HCT116 (cell line): ENCODE data around the gene LIMA1.

Experiments
- CTCF ChIP-seq, 3 experiments: fragments of 200-600 bp in 1 of 3; sonication (generic) in 1 of 3; IDR thresholded peaks in 2 of 3; conservative IDR thresholded peaks in 1 of 3; 2 replicates each; pipeline ENCODE4 v1.5.1; 2012 to 2017; ENCODE audit warnings: low read depth in 2 of 3, low read length in 2 of 3, antibody characterized with exemption in 1 of 3, borderline replicate concordance in 1 of 3, control low read depth in 1 of 3, mild to moderate bottlenecking in 1 of 3, mixed read lengths in 1 of 3, mixed run types in 1 of 3, moderate library complexity in 1 of 3; ENCODE audit not compliant: insufficient read depth in 1 of 3
- EZH2 ChIP-seq: fragments of 200-600 bp; sonication (generic); IDR thresholded peaks from 2 replicates; pipeline ENCODE4 v1.6.1; 2017; ENCODE audit warnings: antibody characterized with exemption, mixed run types
- EZH2phosphoT487 ChIP-seq: fragments of 200-600 bp; IDR thresholded peaks from 2 replicates; pipeline ENCODE4 v1.6.1; 2018; ENCODE audit warnings: antibody characterized with exemption, borderline replicate concordance
- JUND ChIP-seq: IDR thresholded peaks from 2 replicates; pipeline ENCODE4 v1.6.1; 2012
- POLR2A ChIP-seq: IDR thresholded peaks from 2 replicates; pipeline ENCODE4 v1.7.0; 2011; ENCODE audit warnings: borderline replicate concordance; ENCODE audit not compliant: insufficient read depth, insufficient read length; ENCODE audit errors: extremely low read depth
- POLR2AphosphoS5 ChIP-seq: IDR thresholded peaks from 2 replicates; pipeline ENCODE4 v1.6.1; 2011; ENCODE audit warnings: mild to moderate bottlenecking, low read depth, low read length, moderate library complexity
- REST ChIP-seq: IDR thresholded peaks from 2 replicates; pipeline ENCODE4 v1.6.1; 2012; ENCODE audit warnings: low read depth
- SIN3A ChIP-seq: IDR thresholded peaks from 2 replicates; pipeline ENCODE4 v1.6.1; 2012; ENCODE audit warnings: low read depth
- SRF ChIP-seq: IDR thresholded peaks from 2 replicates; pipeline ENCODE4 v1.6.1; 2012; ENCODE audit warnings: low read depth
- TCF7L2 ChIP-seq: IDR thresholded peaks from 2 replicates; pipeline ENCODE4 v1.7.0; 2011; ENCODE audit warnings: borderline replicate concordance, inconsistent platforms; ENCODE audit not compliant: insufficient read depth, insufficient read length; ENCODE audit errors: extremely low read depth
- YY1 ChIP-seq: IDR thresholded peaks from 2 replicates; pipeline ENCODE4 v1.6.1; 2011; ENCODE audit warnings: low read length, low read depth, moderate library complexity, mild to moderate bottlenecking; ENCODE audit not compliant: insufficient replicate concordance; ENCODE audit errors: extremely low read depth
- ZFX ChIP-seq: fragments of 450-650 bp; IDR thresholded peaks from 2 replicates; pipeline ENCODE4 v1.6.1; 2017

GRCh38 chr12:50181691-50182090, 101.6 kb downstream of the LIMA1 start:
- TF ChIP-seq JUND (no peak), POLR2A (no peak), REST (no peak), YY1 (no peak), CTCF (IDR thresholded peaks at IDR 0.05 in 2 of 3, conservative IDR thresholded peaks at IDR 0.05 in 1 of 3; ENCODE audit: borderline replicate concordance in 1 of 3, insufficient read depth in 1 of 3, low read depth in 2 of 3, low read length in 2 of 3) (no peak), SIN3A (no peak), EZH2phosphoT487 (no peak), ZFX (no peak), POLR2AphosphoS5 (no peak), EZH2 (no peak), SRF (no peak), TCF7L2 (no peak)
